ENCODE results near the gene ATG13.

Gene ATG13

GRCh38 chr11:46719543-46720218 is 102.3 kb downstream of the ATG13 start:
- no peak for TF ChIP-seq CTCF (IDR thresholded peaks at IDR 0.05; ENCODE audit: extremely low read depth, insufficient read depth, missing control alignments)
- in situ Hi-C loops (cut with MboI; ENCODE audit: low pct_unique_long_range_greater_than_20kb, low sequenced_read_pairs, unreplicated experiment) = no loop called here
- no peak for DNase-seq (ENCODE audit: low spot score)

GRCh38 chr11:46721286-46721685 is 103.9 kb downstream of the ATG13 start:
- in situ Hi-C loops (cut with MboI; ENCODE audit: low pct_unique_long_range_greater_than_20kb, low sequenced_read_pairs, unreplicated experiment) = no loop called here
- no peak for TF ChIP-seq CTCF (IDR thresholded peaks at IDR 0.05; ENCODE audit: extremely low read depth, insufficient read depth, missing control alignments)
- DNase-seq (ENCODE audit: low spot score) = no peak

GRCh38 chr11:46722566-46723358 is 105.4 kb downstream of the ATG13 start:
- DNase-seq (ENCODE audit: low spot score) = no peak
- TF ChIP-seq CTCF (IDR thresholded peaks at IDR 0.05; ENCODE audit: extremely low read depth, insufficient read depth, missing control alignments) = no peak
- in situ Hi-C loops (cut with MboI; ENCODE audit: low pct_unique_long_range_greater_than_20kb, low sequenced_read_pairs, unreplicated experiment) = no loop called here

- in situ Hi-C loops (cut with MboI; ENCODE audit: low pct_unique_long_range_greater_than_20kb, low sequenced_read_pairs, unreplicated experiment) = no loop called here
- no peak for TF ChIP-seq CTCF (IDR thresholded peaks at IDR 0.05; ENCODE audit: extremely low read depth, insufficient read depth, missing control alignments)
- no peak for DNase-seq (ENCODE audit: low spot score)
Measured at GRCh38 chr11:46723359-46723680, 106.0 kb downstream of the ATG13 start.

GRCh38 chr11:46724088-46724487 is 106.7 kb downstream of the ATG13 start:
- DNase-seq (ENCODE audit: low spot score) = no peak
- in situ Hi-C loops (cut with MboI; ENCODE audit: low pct_unique_long_range_greater_than_20kb, low sequenced_read_pairs, unreplicated experiment) = no loop called here
- TF ChIP-seq CTCF (IDR thresholded peaks at IDR 0.05; ENCODE audit: extremely low read depth, insufficient read depth, missing control alignments) = no peak
